ENCODE data around the gene VPS26C. TPM values are rescaled to one million over a fixed set of nuclear protein-coding genes. Genes with fewer than 3 reads are reported as not detected.

The VPS26C gene
- total and polyA plus RNA-seq, 9 donors: 25.9 to 30.7 (median 28.7) TPM

DNA sequence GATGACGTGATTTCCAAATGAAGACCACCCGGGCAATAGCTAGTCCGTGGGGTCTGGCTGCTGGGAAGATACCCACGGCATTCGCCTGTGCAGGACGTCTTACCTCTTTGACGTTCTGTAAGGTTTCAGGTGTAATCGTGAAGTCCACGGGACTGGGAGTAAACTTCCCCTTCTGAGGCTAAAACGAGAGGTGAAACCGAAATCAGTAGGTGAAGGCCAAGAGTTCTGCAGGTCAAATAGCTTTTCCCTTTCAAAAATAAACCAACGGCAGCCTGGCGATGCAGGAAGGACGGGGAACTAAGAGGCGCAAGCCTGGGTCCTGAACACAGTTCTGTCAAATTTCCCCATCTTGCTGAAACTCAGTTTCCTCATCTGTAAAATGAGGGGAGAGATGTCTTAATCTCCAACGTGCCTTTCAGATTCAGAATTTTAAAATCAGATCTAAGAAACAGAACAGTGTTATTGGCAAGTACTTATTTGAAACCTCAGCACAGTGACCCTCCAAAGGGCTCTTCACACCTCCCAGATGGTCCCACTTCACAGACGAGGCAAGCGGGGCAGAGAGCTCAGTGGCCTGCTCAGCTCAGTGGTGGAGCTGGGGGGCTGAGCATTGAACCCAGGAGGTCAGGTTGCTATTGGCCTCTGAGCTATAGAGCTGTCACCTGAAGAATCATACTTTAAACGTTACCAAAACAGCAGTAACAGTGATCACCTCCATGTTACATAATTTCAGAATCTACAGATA is 34.7 kb downstream of the VPS26C start:
- no peak for DNase-seq
- WGBS (ENCODE audit: insufficient coverage): 95% methylated on average over 10 of the region's 19 CpGs
- H3K9me3 ChIP-seq (replicated peaks; ENCODE audit: control insufficient read depth, low read depth, low read length): no peaks in the 10 kb centered on the region

GRCh38 chr21:37231671-37232070 is 35.5 kb downstream of the VPS26C start:
- DNase-seq: no peak
- Histone ChIP-seq H3K27ac (ENCODE audit: low read length) (no peak overlapping the region), H3K4me3 (ENCODE audit: low read length) (no peak overlapping the region), H3K4me1 (ENCODE audit: control insufficient read depth, insufficient read depth, low read length) (no peaks in the 10 kb centered on the region), H3K9me3 (replicated peaks; ENCODE audit: control insufficient read depth, low read depth, low read length) (no peaks in the 10 kb centered on the region), H3K27me3 (ENCODE audit: control insufficient read depth, insufficient read depth, low read length) (no peaks in the 10 kb centered on the region), H3K36me3 (ENCODE audit: control insufficient read depth, insufficient read depth, low read length) (peaks cover 62% of the 10 kb centered on the region)
- 95% methylated on average over 16 of the region's 16 CpGs for whole genome bisulfite sequencing (ENCODE audit: insufficient coverage)

More for the DNA sequence above, 34.7 kb downstream of the VPS26C start:
- Histone ChIP-seq H3K4me3 (ENCODE audit: low read length) (no peak overlapping the region), H3K27ac (ENCODE audit: low read length) (no peak overlapping the region), H3K36me3 (ENCODE audit: control insufficient read depth, insufficient read depth, low read length) (peaks cover 55% of the 10 kb centered on the region), H3K27me3 (ENCODE audit: control insufficient read depth, insufficient read depth, low read length) (no peaks in the 10 kb centered on the region), H3K4me1 (ENCODE audit: control insufficient read depth, insufficient read depth, low read length) (no peaks in the 10 kb centered on the region)

GRCh38 chr21:37231249-37231645 is 35.9 kb downstream of the VPS26C start:
- no peak overlapping the region for H3K27ac ChIP-seq (ENCODE audit: low read length)
- H3K9me3 ChIP-seq (replicated peaks; ENCODE audit: control insufficient read depth, low read depth, low read length): no peaks in the 10 kb centered on the region
- 86% methylated on average over 9 of the region's 12 CpGs for WGBS (ENCODE audit: insufficient coverage)
- no peak overlapping the region for H3K4me3 ChIP-seq (ENCODE audit: low read length)
- H3K27me3 ChIP-seq (ENCODE audit: control insufficient read depth, insufficient read depth, low read length): no peaks in the 10 kb centered on the region
- DNase-seq: no peak
- H3K4me1 ChIP-seq (ENCODE audit: control insufficient read depth, insufficient read depth, low read length): no peaks in the 10 kb centered on the region
- H3K36me3 ChIP-seq (ENCODE audit: control insufficient read depth, insufficient read depth, low read length): peaks cover 66% of the 10 kb centered on the region

DNA sequence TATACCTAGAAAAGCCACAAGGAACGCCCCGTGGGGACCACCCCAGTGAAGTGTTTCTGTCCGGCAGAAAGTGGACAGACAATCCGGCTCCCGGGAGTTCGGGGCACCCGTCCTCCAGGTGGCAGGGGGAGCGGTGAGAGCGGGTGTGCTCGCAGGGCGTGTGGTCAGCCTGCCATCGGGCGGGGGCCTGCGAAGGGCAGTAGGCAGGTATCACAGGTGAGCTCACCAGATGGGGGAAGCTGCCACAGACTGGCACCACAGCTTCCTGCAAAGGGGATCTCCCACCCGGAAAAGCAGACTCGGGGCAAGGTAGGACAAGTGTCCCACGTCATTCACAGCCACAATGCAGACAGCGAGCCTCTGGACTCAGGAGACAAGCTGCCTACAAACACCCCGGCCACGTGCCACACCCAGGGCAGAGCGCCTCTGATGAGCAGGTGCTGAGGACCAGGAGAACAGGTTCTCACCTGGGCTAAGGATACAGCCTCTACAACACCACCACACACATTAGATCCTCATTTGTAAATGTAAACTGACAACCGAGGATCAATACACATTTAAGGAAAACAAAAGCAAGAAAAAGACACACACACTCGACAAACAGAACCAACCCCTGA is 36.4 kb downstream of the VPS26C start:
- peaks cover 71% of the 10 kb centered on the region for H3K36me3 ChIP-seq (ENCODE audit: control insufficient read depth, insufficient read depth, low read length)
- H3K4me3 ChIP-seq (ENCODE audit: low read length): no peak overlapping the region
- H3K27me3 ChIP-seq (ENCODE audit: control insufficient read depth, insufficient read depth, low read length): no peaks in the 10 kb centered on the region
- H3K27ac ChIP-seq (ENCODE audit: low read length): no peak overlapping the region
- no peaks in the 10 kb centered on the region for H3K9me3 ChIP-seq (replicated peaks; ENCODE audit: control insufficient read depth, low read depth, low read length)
- 93% methylated on average over 21 of the region's 23 CpGs for WGBS (ENCODE audit: insufficient coverage)
- H3K4me1 ChIP-seq (ENCODE audit: control insufficient read depth, insufficient read depth, low read length): no peaks in the 10 kb centered on the region
- no peak for DNase-seq

- WGBS (ENCODE audit: insufficient coverage): 88% methylated on average over 6 of the region's 16 CpGs
- H3K4me1 ChIP-seq (ENCODE audit: control insufficient read depth, insufficient read depth, low read length): no peaks in the 10 kb centered on the region
- no peak overlapping the region for H3K27ac ChIP-seq (ENCODE audit: low read length)
- no peak for DNase-seq
- no peaks in the 10 kb centered on the region for H3K27me3 ChIP-seq (ENCODE audit: control insufficient read depth, insufficient read depth, low read length)
- no peak overlapping the region for H3K4me3 ChIP-seq (ENCODE audit: low read length)
- H3K9me3 ChIP-seq (replicated peaks; ENCODE audit: control insufficient read depth, low read depth, low read length): no peaks in the 10 kb centered on the region
- peaks cover 84% of the 10 kb centered on the region for H3K36me3 ChIP-seq (ENCODE audit: control insufficient read depth, insufficient read depth, low read length)
Observed at GRCh38 chr21:37228003-37228400, 39.1 kb downstream of the VPS26C start.

GRCh38 chr21:37227071-37228002 is 39.8 kb downstream of the VPS26C start:
- 94% methylated on average over 35 of the region's 38 CpGs for whole genome bisulfite sequencing (ENCODE audit: insufficient coverage)
- Histone ChIP-seq H3K27me3 (ENCODE audit: control insufficient read depth, insufficient read depth, low read length) (no peaks in the 10 kb centered on the region), H3K36me3 (ENCODE audit: control insufficient read depth, insufficient read depth, low read length) (peaks cover 79% of the 10 kb centered on the region)

GRCh38 chr21:37226041-37226920 is 40.9 kb downstream of the VPS26C start:
- Histone ChIP-seq H3K4me3 (ENCODE audit: low read length) (no peak overlapping the region), H3K27ac (ENCODE audit: low read length) (no peak overlapping the region), H3K36me3 (ENCODE audit: control insufficient read depth, insufficient read depth, low read length) (peaks cover 68% of the 10 kb centered on the region), H3K9me3 (replicated peaks; ENCODE audit: control insufficient read depth, low read depth, low read length) (no peaks in the 10 kb centered on the region), H3K4me1 (ENCODE audit: control insufficient read depth, insufficient read depth, low read length) (peaks cover 3% of the 10 kb centered on the region), H3K27me3 (ENCODE audit: control insufficient read depth, insufficient read depth, low read length) (no peaks in the 10 kb centered on the region)
- 94% methylated on average over 10 of the region's 18 CpGs for WGBS (ENCODE audit: insufficient coverage)
- no peak for DNase-seq

More at GRCh38 chr21:37227071-37228002, 39.8 kb downstream of the VPS26C start:
- no peak for DNase-seq
- no peaks in the 10 kb centered on the region for H3K4me1 ChIP-seq (ENCODE audit: control insufficient read depth, insufficient read depth, low read length)
- no peak overlapping the region for H3K4me3 ChIP-seq (ENCODE audit: low read length)
- H3K9me3 ChIP-seq (replicated peaks; ENCODE audit: control insufficient read depth, low read depth, low read length): no peaks in the 10 kb centered on the region
- no peak overlapping the region for H3K27ac ChIP-seq (ENCODE audit: low read length)

DNA sequence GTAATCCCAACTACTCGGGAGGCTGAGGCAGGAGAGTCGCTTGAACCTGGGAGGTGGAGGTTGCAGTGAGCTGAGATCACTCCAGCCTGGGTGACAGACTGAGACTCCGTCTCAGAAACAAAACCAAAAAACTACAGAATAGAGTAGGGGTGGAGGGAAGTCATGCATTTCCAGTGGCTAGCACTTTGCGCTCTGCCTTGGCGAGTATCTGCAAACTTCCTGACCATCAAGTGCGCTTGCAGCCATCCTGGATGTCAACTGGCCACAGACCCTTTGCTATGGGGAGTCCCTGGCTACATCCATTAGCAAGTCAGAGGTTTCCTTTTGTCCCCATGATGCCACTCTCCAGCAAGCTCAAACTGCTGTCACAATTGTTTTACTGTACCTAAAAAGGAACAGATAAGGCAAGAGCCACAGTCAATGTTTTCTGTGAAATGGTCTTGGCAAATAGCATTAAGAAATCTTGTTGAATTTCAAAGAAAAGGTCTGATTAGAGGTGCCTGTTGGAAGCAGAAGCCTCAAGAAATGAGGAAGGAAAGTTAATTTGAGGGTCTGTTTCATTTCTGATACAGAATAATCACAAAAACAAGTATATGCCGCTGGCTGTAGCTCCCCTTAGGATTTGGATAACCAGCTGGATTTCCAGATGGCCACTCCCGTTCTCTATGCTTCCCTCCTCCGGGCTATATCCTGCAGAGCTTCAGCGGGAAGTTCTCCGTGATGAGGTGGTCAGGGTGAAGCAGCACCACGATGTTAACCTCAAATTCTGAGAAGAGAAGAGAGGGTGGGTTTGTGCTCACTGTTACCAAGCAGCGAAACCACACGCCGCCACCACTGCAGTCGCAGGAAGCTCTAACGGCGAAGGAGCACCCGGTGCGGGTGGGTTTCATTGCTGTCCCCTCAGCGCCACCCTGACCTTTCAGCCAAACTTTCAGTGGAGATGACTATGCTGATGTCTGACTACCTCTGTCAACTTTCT is 42.0 kb downstream of the VPS26C start:
- DNase-seq: no peak
- H3K27ac ChIP-seq (ENCODE audit: low read length): no peak overlapping the region
- H3K36me3 ChIP-seq (ENCODE audit: control insufficient read depth, insufficient read depth, low read length): peaks cover 59% of the 10 kb centered on the region
- no peak overlapping the region for H3K4me3 ChIP-seq (ENCODE audit: low read length)
- peaks cover 5% of the 10 kb centered on the region for H3K4me1 ChIP-seq (ENCODE audit: control insufficient read depth, insufficient read depth, low read length)
- H3K9me3 ChIP-seq (replicated peaks; ENCODE audit: control insufficient read depth, low read depth, low read length): no peaks in the 10 kb centered on the region
- 90% methylated on average over 16 of the region's 21 CpGs for WGBS (ENCODE audit: insufficient coverage)
- no peaks in the 10 kb centered on the region for H3K27me3 ChIP-seq (ENCODE audit: control insufficient read depth, insufficient read depth, low read length)

Data from muscle of leg (tissue), 11 donors.